GM19099 (cell line): ENCODE results near the gene HTRA1.

Experiments
- POLR2A ChIP-seq: IDR thresholded peaks from 3 replicates; pipeline ENCODE4 v1.6.1; 2011; ENCODE audit warnings: low read depth; ENCODE audit not compliant: insufficient read length; ENCODE audit errors: extremely low read depth

HTRA1 gene

GRCh38 chr10:122461367-122461728 is at the start of gene HTRA1:
Gene HTRA1 (plus strand): TSS chr10:122461553. CDS start chr10:122461653, 100 bp downstream.
- TF ChIP-seq POLR2A, result no peak

GRCh38 chr10:122413327-122413726 is 48.0 kb upstream of the HTRA1 start:
- no peak for TF ChIP-seq POLR2A

- no peak for TF ChIP-seq POLR2A
These were observed 43.7 kb upstream of the HTRA1 start for GRCh38 chr10:122417667-122418066.

- no peak for TF ChIP-seq POLR2A
These were observed 42.3 kb upstream of the HTRA1 start for GRCh38 chr10:122419016-122419415.

GRCh38 chr10:122419876-122420623 is 41.3 kb upstream of the HTRA1 start:
- TF ChIP-seq POLR2A, result no peak

GRCh38 chr10:122420624-122421007 is 40.7 kb upstream of the HTRA1 start:
- no peak for TF ChIP-seq POLR2A

- TF ChIP-seq POLR2A, result no peak
These were observed 40.2 kb upstream of the HTRA1 start for GRCh38 chr10:122421054-122421625.

GRCh38 chr10:122421742-122422141 is 39.6 kb upstream of the HTRA1 start:
- TF ChIP-seq POLR2A, result no peak

- no peak for TF ChIP-seq POLR2A
These were observed 38.9 kb upstream of the HTRA1 start for GRCh38 chr10:122422266-122422989.

- TF ChIP-seq POLR2A, result no peak
These were observed 37.3 kb upstream of the HTRA1 start for GRCh38 chr10:122424059-122424458.

GRCh38 chr10:122426829-122427228 is 34.5 kb upstream of the HTRA1 start:
- no peak for TF ChIP-seq POLR2A

GRCh38 chr10:122427280-122427679 is 34.1 kb upstream of the HTRA1 start:
- TF ChIP-seq POLR2A, result no peak

- TF ChIP-seq POLR2A, result no peak
These were observed 26.0 kb upstream of the HTRA1 start for GRCh38 chr10:122435212-122435827.

- TF ChIP-seq POLR2A, result no peak
These were observed 19.4 kb upstream of the HTRA1 start for GRCh38 chr10:122441961-122442360.

GRCh38 chr10:122445469-122445868 is 15.9 kb upstream of the HTRA1 start:
- TF ChIP-seq POLR2A, result no peak
